NCI-H510A (cell line): ENCODE results near the gene HSFX2.
A peak's percentile ranks its signal among the peaks of the same experiment; 100 is the strongest.
"Not testable (repeated sequence)": the region's sequence is repeated elsewhere in the genome, so short reads cannot be mapped to it uniquely, and the experiment has no call there.

ENCODE experiments used
- DNase-seq: peaks from one replicate; lab custom pipeline; 2025; lab: John Stamatoyannopoulos, UW

Gene HSFX2, protein sequence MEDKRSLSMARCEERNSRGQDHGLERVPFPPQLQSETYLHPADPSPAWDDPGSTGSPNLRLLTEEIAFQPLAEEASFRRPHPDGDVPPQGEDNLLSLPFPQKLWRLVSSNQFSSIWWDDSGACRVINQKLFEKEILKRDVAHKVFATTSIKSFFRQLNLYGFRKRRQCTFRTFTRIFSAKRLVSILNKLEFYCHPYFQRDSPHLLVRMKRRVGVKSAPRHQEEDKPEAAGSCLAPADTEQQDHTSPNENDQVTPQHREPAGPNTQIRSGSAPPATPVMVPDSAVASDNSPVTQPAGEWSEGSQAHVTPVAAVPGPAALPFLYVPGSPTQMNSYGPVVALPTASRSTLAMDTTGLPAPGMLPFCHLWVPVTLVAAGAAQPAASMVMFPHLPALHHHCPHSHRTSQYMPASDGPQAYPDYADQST

GRCh38 chrX:149595214-149595613 lies at the start of gene HSFX2:
Gene HSFX2, minus strand, starts transcription at chrX:149595314. Its CDS starts 614 bp downstream, at chrX:149594700.
- not testable (repeated sequence) for DNase-seq

- DNase-seq, result no peak
Measured at GRCh38 chrX:149643496-149643895, 48.4 kb upstream of the HSFX2 start.

- DNase-seq, result no peak
Measured at GRCh38 chrX:149641835-149642234, 46.7 kb upstream of the HSFX2 start.

GRCh38 chrX:149641432-149641831 lies 46.3 kb upstream of the HSFX2 start:
- DNase-seq, result no peak

- DNase-seq, result no peak
Measured at GRCh38 chrX:149639568-149639967, 44.5 kb upstream of the HSFX2 start.

GRCh38 chrX:149638860-149639259 lies 43.7 kb upstream of the HSFX2 start:
- no peak for DNase-seq

- no peak for DNase-seq
Measured at GRCh38 chrX:149633511-149633910, 38.4 kb upstream of the HSFX2 start.

- DNase-seq, result peak; percentile 47
Measured at GRCh38 chrX:149631234-149632165, 36.4 kb upstream of the HSFX2 start, which contains the start of gene TMEM185A. Gene TMEM185A, minus strand, starts transcription at chrX:149631792. Its CDS starts 212 bp downstream, at chrX:149631580.

DNA sequence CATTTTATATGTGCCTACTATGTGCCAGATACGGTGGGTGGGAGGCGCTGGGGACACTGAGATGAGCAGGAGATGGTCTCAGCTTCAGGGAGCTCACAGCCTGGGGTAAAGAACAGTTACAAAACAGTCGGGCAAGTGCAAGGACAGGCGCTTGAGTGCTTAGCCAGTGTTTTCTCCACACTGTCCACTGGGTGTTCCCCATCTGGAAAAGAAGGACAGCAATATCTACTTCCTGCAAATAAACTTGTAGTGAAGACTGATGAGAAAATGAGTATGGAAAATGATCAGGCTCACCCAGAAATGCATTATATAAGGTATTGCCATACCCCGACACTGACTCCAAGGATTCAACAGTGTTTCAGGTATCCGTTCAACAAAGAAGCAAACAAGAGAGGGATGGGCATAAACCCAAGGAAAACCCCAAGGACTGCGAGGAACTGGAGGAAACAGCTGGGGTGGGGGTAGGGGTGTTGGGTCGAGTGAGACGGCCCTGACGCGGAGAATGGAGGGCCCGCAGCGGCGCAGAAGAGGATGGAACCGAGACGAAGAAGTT lies 35.6 kb upstream of the HSFX2 start:
- DNase-seq, result no peak

DNA sequence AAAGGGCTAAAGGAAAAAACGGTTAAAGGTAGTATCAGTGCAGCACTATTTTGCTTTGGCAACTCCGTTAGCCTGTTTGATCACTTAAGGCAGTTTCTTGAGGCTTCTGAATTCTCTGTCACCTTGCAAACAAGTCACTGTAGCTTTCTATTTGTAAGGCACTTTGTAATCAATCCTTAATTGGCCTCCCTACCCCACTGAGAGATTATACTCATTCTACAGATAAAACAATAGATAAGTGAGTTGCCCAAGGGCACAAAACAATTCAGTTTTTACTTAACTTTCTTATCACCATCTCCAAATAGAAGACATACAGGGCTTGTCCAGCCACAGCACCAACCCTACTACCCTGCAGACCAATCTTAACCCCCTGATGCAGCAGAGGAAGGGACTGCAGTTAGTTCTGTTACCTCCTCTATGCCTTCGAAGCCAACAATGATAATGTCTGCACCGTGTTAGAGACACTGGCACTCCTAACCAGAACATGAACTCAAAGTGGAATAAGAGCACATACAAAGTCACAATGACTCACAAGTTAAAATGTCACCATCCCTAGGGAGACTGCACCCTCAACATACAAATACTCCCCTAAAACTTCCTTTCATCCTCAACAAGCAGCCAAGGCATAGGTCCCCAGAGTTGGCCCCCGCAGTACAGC lies 34.7 kb upstream of the HSFX2 start:
- no peak for DNase-seq

- no peak for DNase-seq
Measured at GRCh38 chrX:149628768-149629167, 33.7 kb upstream of the HSFX2 start.

GRCh38 chrX:149628280-149628679 lies 33.2 kb upstream of the HSFX2 start:
- no peak for DNase-seq

- DNase-seq, result not testable (repeated sequence)
Measured at GRCh38 chrX:149626829-149627228, 31.7 kb upstream of the HSFX2 start.

GRCh38 chrX:149619662-149620061 lies 24.5 kb upstream of the HSFX2 start:
- DNase-seq, result not testable (repeated sequence)

DNA sequence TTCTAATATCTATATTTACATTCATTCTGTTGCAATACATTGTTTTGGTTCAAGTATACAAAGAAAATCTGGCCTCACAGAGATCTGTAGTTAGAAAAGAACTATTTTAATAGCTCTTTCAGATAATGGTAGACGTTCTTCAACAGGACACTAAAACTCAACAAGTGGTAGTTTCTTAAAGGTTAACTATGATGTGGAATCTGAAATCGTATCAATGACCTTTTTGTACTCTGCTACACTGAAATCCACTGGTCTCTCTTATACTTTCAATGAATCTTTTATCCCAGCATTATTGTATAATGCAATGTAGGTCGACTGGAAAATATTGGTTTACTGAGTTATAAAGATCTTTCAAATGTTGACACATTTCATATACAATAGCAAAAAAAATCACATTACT lies 23.8 kb upstream of the HSFX2 start:
- DNase-seq, result no peak

GRCh38 chrX:149611623-149612175 lies 16.6 kb upstream of the HSFX2 start:
- no peak for DNase-seq

- no peak for DNase-seq
Measured at GRCh38 chrX:149610511-149610910, 15.4 kb upstream of the HSFX2 start.

DNA sequence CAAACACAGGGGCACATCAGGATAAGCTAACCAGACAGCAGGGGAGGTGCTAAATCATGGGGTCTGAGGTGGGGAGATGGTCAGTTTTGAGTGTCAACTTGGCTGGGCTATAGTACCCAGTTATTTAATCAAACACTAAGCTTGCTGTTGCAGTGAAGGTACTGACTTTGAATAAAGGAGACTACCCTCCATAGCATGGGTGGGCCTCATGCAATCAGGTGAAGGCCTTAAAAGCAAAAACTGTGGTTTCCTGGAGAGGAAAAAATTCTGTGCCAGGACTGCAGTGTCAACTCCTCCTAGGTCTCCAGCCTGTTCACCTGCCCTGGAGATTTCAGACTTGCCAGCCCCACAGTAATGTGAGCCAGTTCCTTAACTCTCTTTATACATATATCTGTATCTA lies 12.6 kb upstream of the HSFX2 start:
- DNase-seq, result no peak

DNA sequence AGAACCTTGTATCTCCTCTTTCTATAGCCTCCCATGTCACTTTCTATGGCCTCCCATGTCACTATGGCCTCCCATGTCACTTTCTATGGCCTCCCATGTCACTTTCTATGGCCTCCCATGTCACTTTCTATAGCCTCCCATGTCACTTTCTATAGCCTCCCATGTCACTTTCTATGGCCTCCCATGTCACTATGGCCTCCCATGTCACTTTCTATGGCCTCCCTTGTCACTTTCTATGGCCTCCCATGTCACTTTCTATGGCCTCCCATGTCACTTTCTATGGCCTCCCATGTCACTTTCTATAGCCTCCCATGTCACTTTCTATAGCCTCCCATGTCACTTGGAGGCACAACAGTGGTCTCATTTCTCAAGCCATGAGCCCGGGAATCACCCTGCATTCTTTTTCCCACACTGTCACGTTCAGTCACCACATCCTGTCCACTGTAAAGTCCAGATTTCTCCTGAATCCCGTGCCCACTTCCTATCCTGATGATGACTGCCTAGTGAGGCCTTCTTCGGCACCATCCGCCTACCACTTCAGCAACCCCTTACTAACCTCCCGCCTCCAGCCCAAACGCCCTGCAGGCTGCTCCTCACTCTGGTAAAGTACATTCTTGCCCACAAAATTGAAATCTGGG lies 10.3 kb upstream of the HSFX2 start:
- not testable (repeated sequence) for DNase-seq

DNA sequence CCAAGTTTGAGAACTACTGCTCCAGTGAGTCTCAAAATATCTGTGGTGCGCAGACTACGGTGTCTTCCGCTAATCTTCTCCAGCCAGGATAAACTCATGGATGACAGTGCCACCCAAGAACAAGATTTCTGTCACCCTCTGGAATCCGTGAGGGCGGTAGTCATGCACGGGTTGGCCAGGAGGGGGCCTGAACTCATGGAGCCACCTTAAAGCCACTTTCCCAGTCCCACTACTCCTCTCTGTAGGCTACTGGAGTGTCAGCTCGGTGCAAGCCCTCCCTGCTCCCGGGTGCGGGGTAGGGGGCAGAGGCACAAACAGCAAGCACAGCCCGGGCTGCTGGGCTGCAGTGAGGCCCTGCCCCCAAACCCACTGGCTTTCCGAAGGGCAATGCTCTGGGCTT lies 3.5 kb upstream of the HSFX2 start:
- DNase-seq, result not testable (repeated sequence)

DNA sequence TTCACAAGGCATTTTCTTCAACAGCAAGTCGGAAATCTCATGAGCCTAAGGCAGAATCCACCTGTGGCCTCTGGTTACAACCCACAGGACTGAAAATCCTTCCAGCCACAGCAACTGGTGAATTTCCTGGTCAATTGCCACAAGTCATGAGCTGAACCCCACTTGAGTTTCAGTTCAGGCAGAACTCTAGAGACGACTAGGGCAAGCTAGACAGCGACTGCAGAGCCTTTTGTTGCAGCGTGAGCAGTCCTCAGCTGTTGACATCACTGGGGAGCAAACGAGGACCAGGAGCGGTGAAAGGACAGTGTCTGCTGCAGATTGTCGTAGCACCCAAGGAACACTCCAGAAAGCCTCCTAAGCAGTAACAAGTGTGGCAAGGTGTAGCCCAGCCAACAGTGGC lies 829 bp upstream of the HSFX2 start:
- DNase-seq, result not testable (repeated sequence)
